ENCODE data around the gene CH25H.

DNA sequence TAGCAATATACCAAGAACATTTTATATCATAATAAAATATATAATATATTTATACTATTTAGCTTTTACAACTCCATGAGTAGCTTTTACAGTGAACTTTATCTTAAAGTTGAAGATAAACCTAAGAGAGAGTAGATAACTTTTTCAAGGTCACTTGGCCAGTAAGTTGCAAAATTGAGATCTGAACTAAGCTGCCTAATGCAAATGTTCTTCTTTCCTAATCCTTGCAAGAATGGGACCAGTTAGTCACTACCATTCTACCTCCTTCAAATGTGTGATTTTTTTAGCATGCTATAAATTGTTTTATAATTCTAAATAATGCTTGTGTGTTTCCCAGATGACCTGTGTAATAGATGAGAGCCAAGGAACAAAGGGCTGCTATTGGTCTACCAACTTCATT, 47.8 kb downstream of the CH25H start:
- TF ChIP-seq, protein P1, sequence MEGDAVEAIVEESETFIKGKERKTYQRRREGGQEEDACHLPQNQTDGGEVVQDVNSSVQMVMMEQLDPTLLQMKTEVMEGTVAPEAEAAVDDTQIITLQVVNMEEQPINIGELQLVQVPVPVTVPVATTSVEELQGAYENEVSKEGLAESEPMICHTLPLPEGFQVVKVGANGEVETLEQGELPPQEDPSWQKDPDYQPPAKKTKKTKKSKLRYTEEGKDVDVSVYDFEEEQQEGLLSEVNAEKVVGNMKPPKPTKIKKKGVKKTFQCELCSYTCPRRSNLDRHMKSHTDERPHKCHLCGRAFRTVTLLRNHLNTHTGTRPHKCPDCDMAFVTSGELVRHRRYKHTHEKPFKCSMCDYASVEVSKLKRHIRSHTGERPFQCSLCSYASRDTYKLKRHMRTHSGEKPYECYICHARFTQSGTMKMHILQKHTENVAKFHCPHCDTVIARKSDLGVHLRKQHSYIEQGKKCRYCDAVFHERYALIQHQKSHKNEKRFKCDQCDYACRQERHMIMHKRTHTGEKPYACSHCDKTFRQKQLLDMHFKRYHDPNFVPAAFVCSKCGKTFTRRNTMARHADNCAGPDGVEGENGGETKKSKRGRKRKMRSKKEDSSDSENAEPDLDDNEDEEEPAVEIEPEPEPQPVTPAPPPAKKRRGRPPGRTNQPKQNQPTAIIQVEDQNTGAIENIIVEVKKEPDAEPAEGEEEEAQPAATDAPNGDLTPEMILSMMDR (IDR thresholded peaks at IDR 0.05; ENCODE audit: low read depth, low read length): no peak
- no peak for TF ChIP-seq MYC (IDR thresholded peaks at IDR 0.05; ENCODE audit: low read depth, low read length)
